NCI-H2029 (cell line): Measurements from ENCODE around the gene TNS1.

Source experiments
- DNase-seq: peaks from one replicate; lab custom pipeline; 2025; lab: John Stamatoyannopoulos, UW

TNS1 gene

GRCh38 chr2:217912098-217913024 is 90.4 kb downstream of the TNS1 start:
- DNase-seq = no peak

GRCh38 chr2:217911283-217912097 is 91.3 kb downstream of the TNS1 start:
- DNase-seq = no peak

- no peak for DNase-seq
These were observed 92.0 kb downstream of the TNS1 start for GRCh38 chr2:217910875-217911212.

GRCh38 chr2:217909156-217909820 is 93.5 kb downstream of the TNS1 start:
- DNase-seq = no peak

GRCh38 chr2:217908544-217908943 is 94.3 kb downstream of the TNS1 start:
- DNase-seq = no peak

- no peak for DNase-seq
These were observed 95.5 kb downstream of the TNS1 start for GRCh38 chr2:217907266-217907665.

- no peak for DNase-seq
These were observed 96.0 kb downstream of the TNS1 start for GRCh38 chr2:217906798-217907197.

GRCh38 chr2:217905896-217906295 is 96.9 kb downstream of the TNS1 start:
- no peak for DNase-seq

GRCh38 chr2:217905395-217905794 is 97.4 kb downstream of the TNS1 start:
- no peak for DNase-seq

- DNase-seq = no peak
These were observed 98.2 kb downstream of the TNS1 start for GRCh38 chr2:217904614-217904965.

- peak; percentile 56 for DNase-seq
These were observed 98.8 kb downstream of the TNS1 start for GRCh38 chr2:217903859-217904613.

- no peak for DNase-seq
These were observed 99.5 kb downstream of the TNS1 start for GRCh38 chr2:217903142-217903858.

- DNase-seq = no peak
These were observed 100.2 kb downstream of the TNS1 start for GRCh38 chr2:217902379-217903141.

GRCh38 chr2:217901835-217902378 is 100.9 kb downstream of the TNS1 start:
- no peak for DNase-seq

- DNase-seq = no peak
These were observed 101.4 kb downstream of the TNS1 start for GRCh38 chr2:217901400-217901799.

GRCh38 chr2:217900780-217901360 is 101.9 kb downstream of the TNS1 start:
- no peak for DNase-seq

- peak; percentile 97 for DNase-seq
These were observed 102.6 kb downstream of the TNS1 start for GRCh38 chr2:217900010-217900779.

GRCh38 chr2:217899231-217900009 is 103.4 kb downstream of the TNS1 start:
- peak; percentile 55 for DNase-seq
